ENCODE results near the gene CD47.

The CD47 gene

DNA sequence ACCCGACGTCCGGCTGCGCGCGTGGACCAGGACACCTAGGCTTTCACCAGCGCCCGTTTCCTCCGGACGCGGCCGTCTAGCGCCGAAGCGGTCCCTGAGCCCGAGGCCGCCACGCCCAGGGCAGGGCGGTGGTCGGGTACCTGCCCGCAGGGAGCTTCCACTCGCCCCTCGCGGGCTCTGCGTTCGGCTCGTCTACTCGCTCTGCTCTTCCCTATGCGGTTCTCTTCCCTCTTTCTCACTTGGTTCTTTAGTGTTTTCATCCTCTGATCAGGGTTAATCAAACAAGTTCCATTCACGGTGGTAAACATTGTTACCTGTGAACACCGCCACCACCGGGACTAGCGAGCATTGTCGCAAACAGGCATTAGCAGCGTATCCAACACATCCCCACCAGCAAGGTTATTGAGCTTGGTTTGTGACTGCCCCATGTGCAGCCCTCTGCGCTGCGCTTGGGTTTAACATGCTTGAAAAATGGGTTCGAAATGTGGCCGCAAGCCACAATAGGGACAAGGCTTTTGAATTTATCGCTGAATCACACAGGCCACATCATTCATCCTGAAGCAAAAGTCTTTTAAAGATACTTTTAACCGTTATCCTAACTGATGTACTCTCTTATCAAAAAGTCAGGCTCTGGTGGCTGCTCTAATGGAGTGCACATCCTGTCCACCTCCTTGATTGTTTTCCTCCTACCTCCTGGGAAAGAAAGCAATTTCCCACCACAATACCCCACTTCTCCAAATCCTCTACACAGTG is 843 bp upstream of the CD47 start:
- DNase-seq (ENCODE audit: low spot score): no peak

GRCh38 chr3:108090049-108090700 is 656 bp downstream of the CD47 start:
- peak; percentile 6 for DNase-seq (ENCODE audit: low spot score)

DNA sequence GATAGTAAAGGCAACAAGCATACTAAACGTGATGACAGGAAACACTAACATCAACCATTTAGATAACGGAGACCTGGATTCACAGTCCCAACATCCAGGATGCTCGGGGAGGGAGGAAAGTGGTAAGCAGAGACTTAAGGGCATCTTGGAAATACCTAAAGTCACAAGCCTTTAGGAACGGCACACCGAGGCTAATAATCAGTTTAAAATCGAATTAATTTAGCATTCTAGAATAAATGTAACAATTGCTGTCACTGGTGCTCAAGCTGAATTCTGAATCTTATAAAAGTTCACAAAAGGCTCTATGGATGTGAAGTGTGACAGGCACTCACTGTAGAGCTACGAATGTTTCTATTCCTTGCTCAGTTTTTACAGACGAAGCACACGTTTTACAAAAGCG is 1.3 kb downstream of the CD47 start:
- DNase-seq (ENCODE audit: low spot score): no peak

- peak; percentile 5 for DNase-seq (ENCODE audit: low spot score)
These were observed 2.1 kb downstream of the CD47 start for GRCh38 chr3:108088697-108089096.

GRCh38 chr3:108088146-108088545 is 2.7 kb downstream of the CD47 start:
- no peak for DNase-seq (ENCODE audit: low spot score)

- DNase-seq (ENCODE audit: low spot score): no peak
These were observed 4.2 kb downstream of the CD47 start for GRCh38 chr3:108086653-108087052.

- no peak for DNase-seq (ENCODE audit: low spot score)
These were observed 5.0 kb downstream of the CD47 start for GRCh38 chr3:108085810-108086350.

DNA sequence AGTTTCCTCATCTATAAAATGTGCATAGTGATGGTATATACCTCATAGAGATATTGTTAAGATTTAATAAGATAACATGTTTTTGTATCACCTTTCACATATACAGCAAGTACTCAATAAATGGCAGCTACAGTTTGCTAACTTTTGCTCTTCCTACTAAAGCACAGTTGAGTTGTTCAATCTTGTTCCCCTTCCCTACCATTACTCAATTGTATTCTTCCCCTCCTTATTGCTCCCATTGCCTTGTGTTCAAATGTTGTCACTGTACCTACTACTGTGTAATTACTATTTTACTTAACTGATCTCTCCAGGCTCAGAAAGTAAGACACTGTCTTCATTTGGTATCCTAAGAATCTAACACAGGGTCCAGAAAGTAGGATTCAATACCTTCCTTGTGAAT is 5.5 kb downstream of the CD47 start:
- no peak for DNase-seq (ENCODE audit: low spot score)

DNA sequence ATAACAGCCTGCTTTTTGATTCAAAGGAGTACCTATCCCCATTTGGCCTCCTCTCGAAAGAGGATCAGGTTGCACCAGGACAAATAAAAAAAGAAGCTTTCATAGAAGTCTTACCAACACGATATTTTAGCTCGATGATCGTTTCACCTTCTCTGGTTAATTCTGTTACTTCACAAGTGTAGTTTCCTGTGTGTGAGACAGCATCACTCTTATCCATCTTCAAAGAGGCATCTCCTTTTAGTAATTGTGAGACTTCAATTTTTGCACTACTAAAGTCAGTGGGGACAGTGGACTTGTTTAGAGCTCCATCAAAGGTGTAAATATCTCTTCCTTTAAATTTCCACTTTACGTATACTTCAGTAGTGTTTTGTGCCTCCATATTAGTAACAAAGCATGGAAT is 11.0 kb downstream of the CD47 start:
- no peak for DNase-seq (ENCODE audit: low spot score)

- DNase-seq (ENCODE audit: low spot score): no peak
These were observed 11.8 kb downstream of the CD47 start for GRCh38 chr3:108079043-108079442.

GRCh38 chr3:108076564-108076963 is 14.3 kb downstream of the CD47 start:
- no peak for DNase-seq (ENCODE audit: low spot score)

- no peak for DNase-seq (ENCODE audit: low spot score)
These were observed 16.9 kb downstream of the CD47 start for GRCh38 chr3:108073764-108074431.

- no peak for DNase-seq (ENCODE audit: low spot score)
These were observed 19.5 kb downstream of the CD47 start for GRCh38 chr3:108071368-108071767.

- DNase-seq (ENCODE audit: low spot score): no peak
These were observed 20.5 kb downstream of the CD47 start for GRCh38 chr3:108070356-108070755.

- no peak for DNase-seq (ENCODE audit: low spot score)
These were observed 23.1 kb downstream of the CD47 start for GRCh38 chr3:108067768-108068167.

- DNase-seq (ENCODE audit: low spot score): no peak
These were observed 25.7 kb downstream of the CD47 start for GRCh38 chr3:108065096-108065495.

GRCh38 chr3:108064293-108064887 is 26.4 kb downstream of the CD47 start:
- DNase-seq (ENCODE audit: low spot score): no peak

GRCh38 chr3:108062051-108062450 is 28.8 kb downstream of the CD47 start:
- DNase-seq (ENCODE audit: low spot score): no peak

DNA sequence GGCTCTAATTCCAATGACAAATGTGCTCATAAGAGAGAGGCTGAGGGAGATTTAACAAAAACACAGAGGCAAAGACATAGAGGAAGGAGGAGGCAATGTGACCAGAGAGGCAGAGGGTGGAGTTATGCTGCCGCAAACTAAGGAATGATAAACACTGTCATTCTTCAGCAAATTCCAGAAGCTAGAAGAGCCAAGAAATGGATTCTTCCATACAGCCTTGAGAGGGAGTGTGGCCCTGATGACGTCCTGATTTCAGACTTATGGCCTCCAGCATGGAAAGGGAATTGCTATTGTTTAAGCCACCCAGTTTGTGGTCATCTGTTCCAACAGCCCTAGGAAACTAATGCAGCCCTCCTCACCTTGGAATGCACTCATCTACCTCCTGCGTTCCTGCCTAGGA is 30.5 kb downstream of the CD47 start:
- no peak for DNase-seq (ENCODE audit: low spot score)

DNA sequence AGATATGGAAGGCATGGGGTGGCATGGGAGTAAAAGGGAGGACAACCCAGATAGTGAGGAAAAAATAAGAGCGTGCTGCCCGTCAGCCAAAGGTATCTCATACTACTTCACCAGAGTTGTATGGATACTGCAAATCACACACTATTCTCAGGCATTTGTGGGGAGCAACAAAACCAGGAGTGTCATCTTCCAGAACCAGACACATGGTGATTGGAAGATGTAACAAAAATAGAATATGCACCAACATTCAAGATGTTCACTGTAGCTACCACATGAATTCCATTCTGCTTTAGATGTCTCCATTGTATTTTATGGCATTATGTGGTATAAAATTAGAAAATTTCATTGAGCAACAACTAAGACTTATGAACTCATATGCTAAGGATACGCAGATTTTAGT is 34.9 kb downstream of the CD47 start:
- no peak for DNase-seq (ENCODE audit: low spot score)

DNA sequence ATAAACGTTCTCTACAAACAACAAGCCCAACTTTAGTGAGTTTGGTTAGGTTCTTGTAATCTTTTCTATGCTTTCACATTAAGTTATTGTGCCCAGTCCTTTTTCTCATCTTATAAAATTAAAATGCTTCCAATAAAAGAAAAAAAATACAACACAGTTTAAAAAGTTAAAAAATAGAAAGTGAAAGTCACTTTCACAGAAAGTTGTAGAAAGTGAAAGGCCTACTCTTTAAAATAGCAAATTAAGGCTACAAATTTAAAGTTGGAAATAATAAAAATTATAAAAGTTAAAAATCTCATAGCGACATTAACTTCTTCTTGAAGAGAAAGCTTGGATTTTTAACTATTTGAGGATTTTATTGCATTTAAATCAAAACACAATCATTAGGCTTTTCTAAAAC is 35.9 kb downstream of the CD47 start:
- DNase-seq (ENCODE audit: low spot score): no peak

DNA sequence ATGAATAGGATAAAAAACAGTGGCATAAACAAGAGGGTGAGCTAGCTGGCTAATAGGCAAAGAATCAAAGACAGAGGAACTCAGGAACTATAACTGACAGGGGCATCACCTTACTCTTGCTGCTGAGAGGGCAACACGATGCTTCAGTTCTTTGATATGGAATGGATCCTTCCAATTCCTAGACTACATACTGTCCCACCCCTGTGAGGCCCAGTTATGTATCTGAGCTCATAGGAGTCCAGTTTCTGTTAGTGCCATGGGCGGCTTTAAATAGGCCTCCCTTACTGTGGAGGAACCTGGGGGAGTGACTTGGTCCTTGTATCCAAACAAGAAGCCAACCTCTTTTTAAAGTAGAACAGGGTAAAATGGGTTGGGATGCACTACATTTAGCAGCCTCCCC is 37.3 kb downstream of the CD47 start:
- DNase-seq (ENCODE audit: low spot score): no peak

- DNase-seq (ENCODE audit: low spot score): no peak
These were observed 37.8 kb downstream of the CD47 start for GRCh38 chr3:108053067-108053466.
